HG02884 (cell line): ENCODE measurements around the gene RPTOR.
"Not testable (repeated sequence)": the region's sequence is repeated elsewhere in the genome, so short reads cannot be mapped to it uniquely, and the experiment has no call there.

ENCODE experiments used
- ATAC-seq: cut with Tn5 transposase; IDR thresholded peaks from one replicate; pipeline ENCODE4 v1.9.1; 2021; ENCODE audit warnings: mild to moderate bottlenecking, moderate library complexity; ENCODE audit not compliant: unreplicated experiment

RPTOR gene

DNA sequence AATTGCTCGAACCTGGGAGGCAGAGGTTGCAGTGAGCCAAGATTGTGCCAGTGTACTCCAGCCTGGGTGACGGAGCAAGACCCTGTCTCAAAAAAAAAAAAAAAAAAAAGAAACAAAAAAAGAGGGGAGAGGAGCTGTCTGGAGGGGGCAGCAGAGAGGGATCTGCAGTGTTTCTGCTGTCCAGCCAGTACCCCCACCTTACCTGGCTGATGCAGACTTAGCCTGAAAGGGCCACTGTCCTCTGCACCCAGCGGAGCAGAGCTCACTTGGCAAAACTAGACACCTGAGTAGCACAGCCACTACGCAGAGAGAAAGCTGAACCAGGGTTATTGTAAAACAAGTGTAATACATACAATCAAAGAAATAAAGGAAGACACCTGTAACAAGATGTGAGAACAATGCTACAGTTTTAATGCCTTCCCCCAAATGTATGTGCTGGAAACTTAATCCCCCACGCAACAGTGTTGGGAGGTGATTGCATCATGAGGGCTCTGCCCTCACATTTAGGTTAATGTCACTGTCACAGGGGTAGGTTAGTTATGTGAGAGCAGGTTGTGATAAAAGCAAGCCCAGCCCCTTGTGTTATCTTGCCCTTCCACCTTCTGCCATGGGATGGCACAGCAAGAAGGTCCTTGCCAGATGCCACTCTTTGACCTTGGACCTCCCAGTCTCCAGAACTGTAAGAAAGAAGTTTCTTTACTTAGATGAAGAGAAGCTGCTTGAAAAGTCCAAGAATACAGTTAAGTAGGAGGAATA, 211.2 kb downstream of the RPTOR start:
- no peak for ATAC-seq

DNA sequence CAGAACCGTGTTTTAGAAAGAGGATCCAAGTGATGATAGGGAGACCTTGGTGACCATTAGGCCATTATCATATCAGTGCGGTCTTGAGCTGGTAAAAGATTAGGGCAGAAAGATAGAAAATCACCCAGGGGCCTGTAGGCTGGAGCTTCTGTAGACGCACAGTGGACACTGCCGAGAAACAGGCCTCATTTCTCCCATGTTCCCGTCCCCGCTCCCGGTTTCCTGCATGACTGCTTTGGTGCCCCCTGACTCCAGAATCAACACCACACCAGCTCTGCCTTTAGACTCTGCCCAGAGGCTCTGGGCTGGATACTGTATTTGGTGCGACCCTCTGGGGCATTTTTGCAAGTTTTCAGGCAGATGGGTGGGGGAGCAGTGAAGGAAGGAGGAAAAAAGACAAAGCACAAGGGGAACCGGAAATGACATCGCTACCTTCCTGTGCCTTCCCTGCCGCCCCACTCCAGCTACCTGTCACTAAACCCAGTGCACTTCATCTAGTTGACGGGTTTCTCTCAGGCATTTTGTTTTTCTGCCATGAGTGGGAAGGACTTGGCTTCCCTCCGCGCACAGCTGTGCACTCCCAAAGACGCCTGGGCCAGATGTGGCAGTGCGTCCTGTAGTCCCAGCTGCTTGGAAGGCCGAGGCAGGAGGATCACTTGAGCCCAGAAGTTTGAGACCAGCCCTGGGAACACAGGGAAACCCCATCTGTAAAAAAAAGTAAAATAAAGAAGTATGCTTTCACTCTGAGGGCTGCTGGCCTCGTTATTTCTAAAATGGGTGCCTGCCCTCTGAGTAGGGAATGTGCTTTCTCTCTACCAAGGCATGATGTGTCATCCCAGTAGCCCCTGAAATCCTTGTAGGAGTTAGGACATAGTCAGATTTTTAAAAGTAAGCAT, 214.1 kb downstream of the RPTOR start:
- ATAC-seq = no peak

- ATAC-seq = no peak
Measured at GRCh38 chr17:80759377-80759673, 214.7 kb downstream of the RPTOR start.

- ATAC-seq = no peak
Measured at GRCh38 chr17:80760511-80760911, 215.9 kb downstream of the RPTOR start.

DNA sequence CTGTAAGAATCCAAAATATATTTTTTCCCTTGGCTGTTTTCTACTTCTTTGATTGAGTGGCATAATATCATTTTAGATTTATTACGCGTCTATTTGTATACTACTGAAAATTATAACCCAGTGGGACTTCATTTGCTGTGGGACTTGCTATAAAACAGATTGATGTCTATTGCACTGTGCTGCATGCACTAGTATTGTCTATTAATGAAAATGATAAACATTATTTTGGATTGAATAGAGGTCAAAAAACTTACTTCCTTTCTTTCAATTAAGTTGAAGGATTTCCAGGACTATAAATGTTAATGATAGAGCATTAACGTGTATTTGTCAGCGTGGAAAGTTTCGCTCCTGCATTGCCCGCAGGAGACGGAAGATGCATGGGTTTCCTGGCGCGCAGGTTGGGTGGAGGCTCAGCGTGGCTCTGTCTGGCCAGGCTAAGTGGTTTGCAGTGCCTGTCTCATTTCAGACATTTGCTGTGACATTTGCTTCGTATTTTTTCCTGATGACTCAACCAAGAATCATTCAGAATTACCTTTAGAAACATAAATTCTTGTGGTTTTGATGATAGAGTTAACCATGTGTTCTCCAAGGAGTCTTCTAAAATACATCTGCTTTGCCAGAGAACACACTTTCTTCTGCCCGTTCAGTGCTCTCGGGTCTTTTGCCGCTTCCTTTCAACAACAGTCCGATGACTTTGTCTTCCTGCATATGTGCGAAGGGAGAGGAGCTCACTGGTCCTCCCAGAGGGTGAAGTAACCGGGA, 216.7 kb downstream of the RPTOR start:
- ATAC-seq = no peak

GRCh38 chr17:80762076-80762475, 217.4 kb downstream of the RPTOR start:
- ATAC-seq = no peak

DNA sequence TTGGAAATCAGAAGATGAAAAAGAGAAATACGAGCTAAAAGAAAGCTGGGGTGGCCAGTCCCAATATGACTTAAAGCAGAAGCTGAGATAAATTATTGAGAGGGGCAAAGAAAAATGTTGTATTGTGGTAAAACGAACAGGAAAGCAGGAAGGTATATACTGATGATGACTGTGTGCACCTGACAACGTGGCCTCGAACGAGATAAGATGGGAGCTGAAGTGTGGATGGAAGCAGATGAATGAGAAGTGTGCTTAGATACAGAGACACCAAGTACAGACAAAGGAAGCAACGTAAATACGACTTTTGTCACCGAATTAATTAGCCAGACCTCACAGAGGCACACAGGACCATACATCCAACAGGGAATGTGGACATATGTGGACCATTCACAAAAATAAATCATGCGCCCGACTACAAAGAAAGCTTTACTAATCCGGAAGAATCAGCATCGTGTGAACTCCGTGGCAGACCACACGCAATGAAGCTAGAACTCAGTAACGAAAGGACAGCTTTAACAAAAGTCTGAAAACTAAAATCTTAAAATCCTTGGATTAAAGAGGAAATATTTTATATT, 218.7 kb downstream of the RPTOR start:
- no peak for ATAC-seq

- not testable (repeated sequence) for ATAC-seq
Measured at GRCh38 chr17:80764627-80765145, 220.0 kb downstream of the RPTOR start.

GRCh38 chr17:80765241-80765961, 220.8 kb downstream of the RPTOR start:
- ATAC-seq = no peak

- ATAC-seq = no peak
Measured at GRCh38 chr17:80766290-80766855, 221.7 kb downstream of the RPTOR start.

GRCh38 chr17:80768389-80768788, 223.8 kb downstream of the RPTOR start:
- no peak for ATAC-seq

- ATAC-seq = no peak
Measured at GRCh38 chr17:80768936-80769335, 224.3 kb downstream of the RPTOR start.

DNA sequence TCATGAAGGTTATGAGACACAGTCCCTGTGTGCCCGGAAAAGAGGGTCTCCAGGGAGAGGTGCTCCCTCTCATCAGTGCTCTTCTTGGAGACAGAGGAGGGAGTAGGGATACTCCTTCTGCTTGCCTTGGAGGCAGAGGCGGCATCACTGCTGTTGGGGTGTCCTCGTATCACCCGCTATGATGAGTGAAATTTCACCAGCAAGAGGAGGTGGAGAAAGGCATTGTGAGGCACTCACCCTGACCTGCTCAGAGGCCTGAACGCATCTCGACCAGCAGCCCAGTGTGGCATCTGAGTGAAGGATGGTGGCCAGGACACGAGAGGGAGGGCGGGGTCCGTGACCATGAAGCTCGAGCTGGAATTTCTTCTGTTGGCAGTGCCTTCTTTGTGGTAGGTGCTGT, 224.9 kb downstream of the RPTOR start:
- no peak for ATAC-seq

- ATAC-seq = no peak
Measured at GRCh38 chr17:80769936-80770625, 225.4 kb downstream of the RPTOR start.

GRCh38 chr17:80770881-80771611, 226.4 kb downstream of the RPTOR start:
- no peak for ATAC-seq

DNA sequence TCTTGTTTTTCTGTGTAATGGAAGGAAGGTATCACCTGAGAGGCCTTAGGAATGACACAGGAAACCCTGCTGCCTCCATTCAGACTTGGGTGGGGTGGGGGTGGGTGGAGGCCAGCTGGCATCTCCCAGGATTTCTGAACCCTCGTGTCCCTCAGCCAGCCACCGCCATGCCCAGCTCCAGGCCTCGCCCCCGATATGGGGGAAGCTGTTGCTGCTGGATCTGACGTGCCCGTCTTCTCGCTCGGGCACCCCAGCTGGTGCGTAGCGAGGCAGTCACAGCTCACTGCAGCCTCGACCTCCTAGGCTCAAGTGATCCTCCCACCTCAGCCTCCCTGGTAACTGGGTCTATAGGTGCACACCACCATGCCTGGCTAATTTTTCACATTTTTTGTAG, 227.0 kb downstream of the RPTOR start:
- ATAC-seq = no peak

GRCh38 chr17:80772906-80773242, 228.2 kb downstream of the RPTOR start:
- no peak for ATAC-seq

DNA sequence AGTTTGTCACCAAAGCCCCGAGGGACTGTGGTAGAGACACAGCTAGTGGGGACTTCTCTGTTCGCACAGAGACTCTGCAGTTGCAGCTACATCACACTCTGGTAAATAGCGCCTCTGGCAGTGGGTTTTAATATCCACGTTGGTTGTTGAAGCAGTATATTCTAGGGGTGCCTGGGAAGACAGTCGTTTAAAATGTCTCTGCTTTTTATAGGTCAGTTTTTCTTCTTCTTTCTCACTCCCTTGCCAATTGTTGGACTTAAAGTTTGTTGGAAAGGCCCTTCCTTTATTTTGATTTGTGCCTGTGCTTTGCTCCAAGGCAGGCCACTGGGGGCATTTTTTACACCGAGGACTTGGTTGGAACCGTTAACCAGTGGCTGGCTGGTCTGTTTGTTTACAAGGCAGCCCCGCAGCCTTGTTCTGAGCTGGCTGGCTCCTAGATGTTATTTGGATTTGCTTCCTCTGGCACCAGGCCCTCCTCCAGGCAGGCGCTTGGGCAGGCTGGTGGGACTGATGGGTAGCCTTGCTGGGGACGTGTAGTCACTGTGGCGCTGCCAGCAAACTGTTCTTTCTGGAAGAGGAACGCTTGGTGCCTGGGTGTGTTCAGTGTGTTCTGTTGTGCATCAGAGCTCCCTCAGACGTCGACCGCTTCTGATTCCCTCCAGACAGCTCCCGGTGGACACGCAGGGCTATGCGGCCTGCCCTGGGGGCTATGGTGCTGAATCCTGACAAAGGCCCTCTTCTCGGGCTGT, 228.8 kb downstream of the RPTOR start:
- ATAC-seq = no peak
